CD4-positive, alpha-beta T cell treated with Interleukin-15 for 1 hour (primary cell): Measurements from ENCODE around the gene RAMP1.
"Not testable (repeated sequence)": the region's sequence is repeated elsewhere in the genome, so short reads cannot be mapped to it uniquely, and the experiment has no call there.

Experiments used
- DNase-seq: peaks from one replicate; pipeline ENCODE4 v3.0.0-alpha.2; 2020

RAMP1 gene

GRCh38 chr2:237859533-237860272 is at the start of gene RAMP1:
RAMP1 (plus strand) TSS chr2:237859623; CDS start chr2:237859676, 53 bp downstream.
- no peak for DNase-seq

- DNase-seq: no peak
Observed at GRCh38 chr2:237815637-237816036, 43.8 kb upstream of the RAMP1 start.

GRCh38 chr2:237816531-237816930 is 42.9 kb upstream of the RAMP1 start:
- DNase-seq: no peak

GRCh38 chr2:237818066-237818473 is 41.4 kb upstream of the RAMP1 start:
- DNase-seq: no peak

- DNase-seq: no peak
Observed at GRCh38 chr2:237819231-237819630, 40.2 kb upstream of the RAMP1 start.

GRCh38 chr2:237820421-237820820 is 39.0 kb upstream of the RAMP1 start:
- no peak for DNase-seq

- no peak for DNase-seq
Observed at GRCh38 chr2:237823544-237823943, 35.9 kb upstream of the RAMP1 start.

GRCh38 chr2:237824085-237824484 is 35.3 kb upstream of the RAMP1 start:
- no peak for DNase-seq

- no peak for DNase-seq
Observed at GRCh38 chr2:237827421-237827987, 31.9 kb upstream of the RAMP1 start.

- DNase-seq: no peak
Observed at GRCh38 chr2:237830522-237830921, 28.9 kb upstream of the RAMP1 start.

GRCh38 chr2:237833546-237833945 is 25.9 kb upstream of the RAMP1 start:
- DNase-seq: no peak

GRCh38 chr2:237835372-237835771 is 24.1 kb upstream of the RAMP1 start:
- no peak for DNase-seq

GRCh38 chr2:237841051-237841450 is 18.4 kb upstream of the RAMP1 start:
- DNase-seq: no peak

- not testable (repeated sequence) for DNase-seq
Observed at GRCh38 chr2:237848940-237849339, 10.5 kb upstream of the RAMP1 start.

GRCh38 chr2:237854295-237854694 is 5.1 kb upstream of the RAMP1 start:
- no peak for DNase-seq

GRCh38 chr2:237857791-237858190 is 1.6 kb upstream of the RAMP1 start:
- no peak for DNase-seq

GRCh38 chr2:237858294-237859081 is 935 bp upstream of the RAMP1 start:
- peak; percentile 51 for DNase-seq

- no peak for DNase-seq
Observed at GRCh38 chr2:237859082-237859433, 365 bp upstream of the RAMP1 start.

GRCh38 chr2:237860273-237860935 is 981 bp downstream of the RAMP1 start:
- no peak for DNase-seq

GRCh38 chr2:237861875-237862527 is 2.6 kb downstream of the RAMP1 start:
- DNase-seq: no peak

- no peak for DNase-seq
Observed at GRCh38 chr2:237862528-237862895, 3.1 kb downstream of the RAMP1 start.

- no peak for DNase-seq
Observed at GRCh38 chr2:237863102-237863511, 3.7 kb downstream of the RAMP1 start.
